ENCODE results near the gene EEIG2. TPM values are rescaled to one million over a fixed set of nuclear protein-coding genes. Genes with fewer than 3 reads are reported as not detected.
A peak's percentile ranks its signal among the peaks of the same experiment; 100 is the strongest.

Gene EEIG2
- total RNA-seq, 1 donor from 2014 or later: 12.7 TPM

GRCh38 chr1:108575375-108575774 is 15.5 kb downstream of the EEIG2 start:
- TF ChIP-seq CTCF (IDR thresholded peaks at IDR 0.05): no peak

GRCh38 chr1:108583757-108584427 is 24.0 kb downstream of the EEIG2 start:
- no peak for DNase-seq
- Histone ChIP-seq H3K27me3 (no peaks in the 10 kb centered on the region), H3K9me3 (no peaks in the 10 kb centered on the region), H3K36me3 (no peaks in the 10 kb centered on the region), H3K4me1 (peaks cover 24% of the 10 kb centered on the region), H3K4me3 (no peak overlapping the region), H3K27ac (no peak overlapping the region)
- intact Hi-C loops (cut with DNase I): no loop called here
- no peak for TF ChIP-seq CTCF (IDR thresholded peaks at IDR 0.05)
- peak; percentile 35 for ATAC-seq

More at GRCh38 chr1:108575375-108575774, 15.5 kb downstream of the EEIG2 start:
- Histone ChIP-seq H3K27me3 (no peaks in the 10 kb centered on the region), H3K9me3 (no peaks in the 10 kb centered on the region), H3K4me3 (no peak overlapping the region), H3K27ac (no peak overlapping the region), H3K36me3 (no peaks in the 10 kb centered on the region), H3K4me1 (no peaks in the 10 kb centered on the region)
- DNase-seq (no peak), ATAC-seq (no peak)
- intact Hi-C loops (cut with DNase I): no loop called here

DNA sequence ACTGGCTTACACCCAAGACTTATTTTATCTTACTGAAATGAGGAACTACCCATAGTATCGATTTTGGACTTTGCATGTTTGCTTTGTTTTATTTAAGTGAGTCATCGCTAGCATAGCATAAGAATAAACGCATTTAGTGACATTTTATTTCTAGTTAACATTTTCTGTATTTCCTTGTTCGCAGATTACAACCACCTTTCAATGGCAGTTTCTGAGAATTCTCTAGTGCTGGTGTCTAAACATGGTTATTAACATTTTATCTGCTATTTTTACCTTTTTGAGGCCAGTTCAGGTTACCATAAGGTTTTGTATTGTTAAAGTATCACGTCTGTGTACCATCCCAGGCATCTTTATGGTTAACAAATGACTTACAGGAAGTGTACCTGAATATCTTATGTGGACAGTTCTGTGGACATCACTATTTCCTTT is 24.5 kb downstream of the EEIG2 start:
- H3K9me3 ChIP-seq: no peaks in the 10 kb centered on the region

DNA sequence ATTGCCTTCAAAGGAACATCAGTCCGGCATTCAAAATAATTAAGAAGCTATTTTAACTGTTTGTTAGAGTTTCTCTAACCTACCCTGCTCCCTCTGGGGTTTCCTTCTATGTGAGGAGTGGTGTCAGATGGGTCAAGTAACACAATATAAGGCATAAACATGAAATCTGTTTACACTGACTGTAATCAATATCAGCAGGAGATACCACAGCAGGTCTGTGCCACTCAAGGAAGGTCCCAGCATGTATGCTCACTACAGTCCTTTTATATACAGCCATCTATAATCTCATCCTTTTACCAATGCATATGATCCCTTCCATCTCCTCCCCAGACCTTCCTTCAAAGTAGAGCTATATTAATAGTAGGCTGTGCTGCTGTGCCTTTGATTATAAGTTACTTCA is 25.4 kb downstream of the EEIG2 start:
- no peaks in the 10 kb centered on the region for H3K9me3 ChIP-seq
- ATAC-seq: no peak
- TF ChIP-seq CTCF (IDR thresholded peaks at IDR 0.05): no peak
- H3K27me3 ChIP-seq: no peaks in the 10 kb centered on the region
- H3K4me3 ChIP-seq: no peak overlapping the region
- intact Hi-C loops (cut with DNase I): no loop called here
- peaks cover 30% of the 10 kb centered on the region for H3K4me1 ChIP-seq
- no peak for DNase-seq
- no peaks in the 10 kb centered on the region for H3K36me3 ChIP-seq
- H3K27ac ChIP-seq: no peak overlapping the region

More for the DNA sequence above, 24.5 kb downstream of the EEIG2 start:
- H3K27me3 ChIP-seq: no peaks in the 10 kb centered on the region
- H3K4me3 ChIP-seq: no peak overlapping the region
- H3K36me3 ChIP-seq: no peaks in the 10 kb centered on the region
- intact Hi-C loops (cut with DNase I): no loop called here
- no peak for TF ChIP-seq CTCF (IDR thresholded peaks at IDR 0.05)
- peaks cover 24% of the 10 kb centered on the region for H3K4me1 ChIP-seq
- peak overlapping the region; percentile 20 for H3K27ac ChIP-seq
- no peak for DNase-seq
- ATAC-seq: no peak

- DNase-seq (no peak), ATAC-seq (peak; percentile 11)
- TF ChIP-seq CTCF (IDR thresholded peaks at IDR 0.05): no peak
- Histone ChIP-seq H3K9me3 (no peaks in the 10 kb centered on the region), H3K27ac (peak overlapping the region; percentile 72), H3K4me1 (peaks cover 37% of the 10 kb centered on the region), H3K27me3 (no peaks in the 10 kb centered on the region), H3K4me3 (no peak overlapping the region), H3K36me3 (no peaks in the 10 kb centered on the region)
- intact Hi-C loops (cut with DNase I): no loop called here
These were observed 30.5 kb downstream of the EEIG2 start for GRCh38 chr1:108590441-108590840.
